ENCODE data around the gene SCN3A. TPM values are rescaled to one million over a fixed set of nuclear protein-coding genes. Genes with fewer than 3 reads are reported as not detected.

SCN3A gene
- total RNA-seq, 4 donors from 2014 or later: 0.17 to 0.97 (median 0.38) TPM

- H3K9me3 ChIP-seq: no peaks in the 10 kb centered on the region
- H3K27me3 ChIP-seq: no peaks in the 10 kb centered on the region
- H3K27ac ChIP-seq: no peak overlapping the region
- H3K4me1 ChIP-seq: no peaks in the 10 kb centered on the region
- H3K36me3 ChIP-seq: no peaks in the 10 kb centered on the region
- H3K4me3 ChIP-seq: no peak overlapping the region
- no peak for DNase-seq (ENCODE audit: low spot score in 2 of 2)
- no peak for TF ChIP-seq EP300 (IDR thresholded peaks at IDR 0.05)
- no peak for TF ChIP-seq POLR2A (IDR thresholded peaks at IDR 0.05)
- no peak for TF ChIP-seq CTCF (IDR thresholded peaks at IDR 0.05)
- TF ChIP-seq POLR2AphosphoS5 (IDR thresholded peaks at IDR 0.05): no peak
- 85% methylated on average over 2 of the region's 2 CpGs for WGBS
Observed at GRCh38 chr2:165205865-165206264, 2.0 kb upstream of the SCN3A start.

- Histone ChIP-seq H3K9me3 (no peaks in the 10 kb centered on the region), H3K4me1 (no peaks in the 10 kb centered on the region), H3K4me3 (no peak overlapping the region), H3K36me3 (no peaks in the 10 kb centered on the region), H3K27ac (no peak overlapping the region), H3K27me3 (no peaks in the 10 kb centered on the region)
- DNase-seq (ENCODE audit: low spot score in 2 of 2): no peak
- 62% methylated on average over 1 of the region's 1 CpG for WGBS
- TF ChIP-seq POLR2AphosphoS5 (IDR thresholded peaks at IDR 0.05): no peak
- no peak for TF ChIP-seq CTCF (IDR thresholded peaks at IDR 0.05)
- no peak for TF ChIP-seq EP300 (IDR thresholded peaks at IDR 0.05)
- no peak for TF ChIP-seq POLR2A (IDR thresholded peaks at IDR 0.05)
Observed at GRCh38 chr2:165202239-165202638, 1.6 kb downstream of the SCN3A start.

DNA sequence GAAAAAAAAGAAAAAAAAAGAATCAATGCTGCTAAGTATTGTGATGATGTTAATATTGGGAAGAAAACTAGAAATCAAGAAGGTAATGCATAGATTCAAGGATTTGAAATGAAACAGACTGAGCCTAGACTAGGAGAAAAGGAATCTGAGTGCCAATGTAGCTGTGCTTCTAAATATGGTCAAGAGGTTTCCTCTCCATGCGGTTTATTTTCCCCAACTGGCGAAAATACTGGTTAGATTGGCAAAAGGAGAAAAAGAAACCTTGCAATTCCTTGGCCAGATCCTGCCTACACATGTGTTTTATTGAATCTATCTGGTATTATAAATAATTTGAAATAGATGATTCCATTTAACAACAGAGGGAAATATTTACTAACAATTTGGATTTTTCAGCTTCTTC lies 5.7 kb downstream of the SCN3A start:
- Histone ChIP-seq H3K4me3 (no peak overlapping the region), H3K36me3 (no peaks in the 10 kb centered on the region), H3K27me3 (no peaks in the 10 kb centered on the region), H3K9me3 (no peaks in the 10 kb centered on the region), H3K4me1 (no peaks in the 10 kb centered on the region), H3K27ac (no peak overlapping the region)
- 66% methylated on average over 2 of the region's 2 CpGs for WGBS
- no peak for TF ChIP-seq CTCF (IDR thresholded peaks at IDR 0.05)
- TF ChIP-seq POLR2AphosphoS5 (IDR thresholded peaks at IDR 0.05): no peak
- TF ChIP-seq POLR2A (IDR thresholded peaks at IDR 0.05): no peak
- no peak for TF ChIP-seq EP300 (IDR thresholded peaks at IDR 0.05)
- no peak for DNase-seq (ENCODE audit: low spot score in 2 of 2)

DNA sequence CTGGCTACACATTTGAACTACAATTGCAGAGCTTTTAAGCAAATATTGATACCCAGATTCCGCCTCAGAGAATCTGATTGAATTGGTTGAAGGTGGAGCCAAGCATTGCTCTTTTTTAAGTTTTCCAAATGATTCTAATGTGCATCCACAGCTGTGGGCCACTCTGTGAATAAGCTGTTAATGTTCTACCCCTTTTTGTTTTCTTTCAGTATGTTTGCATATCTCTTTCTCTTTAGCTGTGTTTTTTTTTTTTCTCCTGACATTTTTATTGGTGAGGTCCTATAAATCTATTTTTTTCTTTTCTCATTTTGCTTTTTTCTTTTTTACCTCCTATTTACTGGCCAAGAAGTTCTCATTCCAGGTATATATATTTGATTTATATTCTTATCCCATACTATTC lies 6.5 kb downstream of the SCN3A start:
- no peak overlapping the region for H3K27ac ChIP-seq
- H3K4me1 ChIP-seq: no peaks in the 10 kb centered on the region
- H3K4me3 ChIP-seq: no peak overlapping the region
- H3K27me3 ChIP-seq: no peaks in the 10 kb centered on the region
- TF ChIP-seq EP300 (IDR thresholded peaks at IDR 0.05): no peak
- TF ChIP-seq CTCF (IDR thresholded peaks at IDR 0.05): no peak
- H3K9me3 ChIP-seq: no peaks in the 10 kb centered on the region
- no peak for DNase-seq (ENCODE audit: low spot score in 2 of 2)
- H3K36me3 ChIP-seq: no peaks in the 10 kb centered on the region
- WGBS: 93% methylated on average over 1 of the region's 1 CpG

- H3K4me1 ChIP-seq: no peaks in the 10 kb centered on the region
- no peak overlapping the region for H3K27ac ChIP-seq
- 76% methylated on average over 4 of the region's 4 CpGs for WGBS
- no peak overlapping the region for H3K4me3 ChIP-seq
- no peaks in the 10 kb centered on the region for H3K27me3 ChIP-seq
- no peak for DNase-seq (ENCODE audit: low spot score in 2 of 2)
- H3K36me3 ChIP-seq: no peaks in the 10 kb centered on the region
- TF ChIP-seq POLR2A (IDR thresholded peaks at IDR 0.05): no peak
- no peak for TF ChIP-seq CTCF (IDR thresholded peaks at IDR 0.05)
- TF ChIP-seq EP300 (IDR thresholded peaks at IDR 0.05): no peak
- no peak for TF ChIP-seq POLR2AphosphoS5 (IDR thresholded peaks at IDR 0.05)
- H3K9me3 ChIP-seq: no peaks in the 10 kb centered on the region
Observed at GRCh38 chr2:165196411-165196810, 7.4 kb downstream of the SCN3A start.
